ENCODE measurements around the gene ZNF107. TPM values are rescaled to one million over a fixed set of nuclear protein-coding genes. Genes with fewer than 3 reads are reported as not detected.
"Not testable (repeated sequence)": the region's sequence is repeated elsewhere in the genome, so short reads cannot be mapped to it uniquely, and the experiment has no call there.

ZNF107 gene
- total RNA-seq, 1 donor from 2014 or later, result 4.0 TPM

DNA sequence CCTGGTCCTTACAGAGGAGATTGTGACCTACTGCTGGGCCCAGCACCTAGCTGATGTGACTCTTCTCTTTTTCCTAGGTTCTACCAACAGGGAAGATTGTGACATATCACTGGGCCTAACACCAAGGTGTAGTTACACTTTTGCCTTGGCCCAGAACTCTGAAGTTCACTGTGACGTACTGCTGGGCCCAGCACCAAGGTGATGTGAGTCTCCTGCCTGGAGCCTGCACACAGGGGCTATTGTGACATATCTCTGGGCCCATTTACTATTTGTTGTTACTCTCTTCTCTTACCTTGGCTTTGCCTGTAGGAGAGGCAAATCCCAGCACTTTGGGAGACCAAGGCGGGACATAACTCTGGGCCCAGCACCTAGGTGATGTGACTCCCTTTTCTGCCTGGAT, 23.1 kb upstream of the ZNF107 start:
- DNase-seq (ENCODE audit: low spot score), result no peak

DNA sequence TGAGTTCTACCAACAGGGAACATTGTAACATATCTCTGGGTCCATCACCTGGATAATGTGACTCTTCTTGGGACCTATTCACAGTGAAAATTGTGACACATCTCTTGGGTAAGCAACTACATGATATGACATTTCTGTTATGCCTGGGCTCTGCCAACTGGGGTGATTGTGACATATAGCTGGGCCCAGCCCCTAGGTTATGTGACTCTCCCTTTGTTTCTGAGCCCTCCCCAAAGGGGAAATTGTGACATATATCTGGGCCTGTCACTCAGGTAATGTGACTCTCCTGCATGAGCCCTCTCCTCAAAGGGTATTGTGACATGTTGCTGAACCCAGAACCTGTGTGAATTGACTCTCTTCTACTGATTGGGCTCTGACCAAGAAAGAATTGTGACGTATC, 22.4 kb upstream of the ZNF107 start:
- DNase-seq (ENCODE audit: low spot score), result no peak

DNA sequence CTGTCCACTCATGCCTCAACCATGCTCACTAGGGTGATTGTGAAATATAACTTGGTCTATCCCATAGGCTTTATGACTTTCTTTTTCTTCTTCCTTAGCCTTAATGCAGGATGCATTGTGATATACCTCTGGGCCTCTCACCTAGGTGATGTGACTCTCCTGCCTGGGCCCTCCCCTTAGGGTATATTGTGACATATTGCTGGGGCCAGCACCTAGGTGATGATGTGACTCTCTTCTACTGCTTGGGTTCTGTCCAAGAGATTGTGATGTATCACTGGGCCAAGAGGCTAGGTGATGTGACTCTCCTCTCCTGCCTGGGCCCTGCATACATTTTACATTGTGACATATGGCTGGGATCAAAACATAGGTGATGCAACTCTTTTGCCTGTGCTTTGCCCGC, 14.7 kb upstream of the ZNF107 start:
- no peak for DNase-seq (ENCODE audit: low spot score)

DNA sequence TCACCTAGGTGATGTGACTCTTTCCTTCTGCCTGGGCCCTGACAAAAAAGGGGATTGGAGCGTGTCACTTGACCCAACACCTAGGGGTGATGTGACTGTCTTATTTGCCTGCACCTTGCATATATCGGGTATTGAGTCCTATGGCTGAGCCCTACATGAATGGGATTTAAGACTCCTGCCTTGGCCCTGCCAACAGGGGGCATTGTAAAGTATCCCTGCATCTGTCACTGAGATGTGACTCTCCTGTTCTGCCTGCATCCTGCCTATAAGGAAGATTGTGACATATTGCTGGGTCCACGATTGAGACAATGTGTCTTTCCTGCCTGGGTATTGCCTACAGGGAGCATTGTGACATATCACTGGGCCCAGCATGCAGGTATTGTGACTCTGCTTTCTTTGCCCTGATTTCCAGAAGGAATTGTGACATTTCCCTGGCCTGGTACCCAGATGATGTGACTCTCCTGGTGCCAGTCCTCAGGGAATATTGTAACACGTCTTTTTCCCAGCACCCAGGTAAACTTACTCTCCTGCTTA, 14.2 kb upstream of the ZNF107 start:
- DNase-seq (ENCODE audit: low spot score), result no peak

DNA sequence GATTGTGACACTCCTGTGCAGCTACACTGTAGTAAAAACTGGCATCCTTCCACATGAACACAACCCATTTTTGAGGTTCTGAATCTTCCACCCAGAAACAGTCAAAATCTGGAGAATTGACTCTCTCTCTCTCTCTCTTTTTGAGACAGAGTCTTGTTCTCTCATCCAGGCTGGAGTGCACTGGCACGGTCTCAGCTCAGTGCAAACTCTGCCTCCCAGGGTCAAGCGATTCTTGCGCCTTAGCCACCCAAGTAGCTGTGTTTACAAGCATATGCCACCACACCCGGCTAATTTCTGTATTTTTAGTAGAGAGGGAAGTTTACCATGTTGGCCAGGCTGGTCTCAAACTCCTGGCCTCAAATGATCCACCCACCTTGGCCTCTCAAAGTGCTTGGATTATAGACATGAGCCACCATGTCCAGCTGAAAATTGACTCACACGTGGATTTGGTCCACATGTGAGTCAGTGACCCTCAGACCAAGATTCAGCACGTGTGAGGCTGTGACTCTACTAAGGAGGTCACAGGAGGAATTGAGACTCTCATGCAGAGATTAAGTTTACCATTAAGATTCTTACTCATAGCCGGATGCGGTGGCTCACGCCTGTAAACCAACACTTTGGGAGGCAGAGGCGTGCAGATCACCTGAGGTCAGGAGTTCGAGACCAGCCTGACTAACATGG, 12.1 kb upstream of the ZNF107 start:
- DNase-seq (ENCODE audit: low spot score), result no peak

DNA sequence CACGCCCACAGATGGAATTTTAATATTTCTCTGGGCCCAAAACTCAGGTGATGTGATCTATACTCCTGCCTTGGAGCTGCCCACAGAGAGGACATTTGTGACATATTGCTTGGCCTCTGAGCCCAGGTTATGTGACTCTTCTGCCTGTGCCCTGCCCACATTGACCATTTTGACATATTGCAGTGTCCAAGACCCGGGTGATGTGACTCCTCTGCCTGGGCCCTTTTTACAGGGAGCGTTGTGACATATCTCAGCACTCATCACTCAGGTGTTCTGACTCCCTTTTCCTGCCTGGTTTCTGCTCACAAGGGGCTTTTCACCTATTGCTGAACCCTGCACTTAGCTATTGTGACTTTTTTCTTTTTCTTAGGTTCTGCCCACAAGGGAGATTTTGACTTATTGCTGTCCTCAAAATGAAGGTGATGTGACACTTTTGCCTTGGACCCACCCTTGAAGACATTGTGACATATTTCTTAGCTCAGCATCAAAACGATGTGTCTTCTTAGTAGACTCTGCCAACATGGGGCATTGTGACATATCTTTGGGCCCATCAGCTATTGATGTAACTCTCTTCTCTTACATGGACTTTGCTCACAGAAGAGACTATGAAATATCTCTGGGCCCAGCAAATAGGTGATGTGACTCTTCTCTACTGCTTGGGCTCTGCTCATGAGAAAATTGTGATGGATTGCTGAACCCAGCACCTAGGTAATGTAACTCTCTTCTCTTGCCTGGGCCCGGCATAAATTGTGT, 11.0 kb upstream of the ZNF107 start:
- no peak for DNase-seq (ENCODE audit: low spot score)

DNA sequence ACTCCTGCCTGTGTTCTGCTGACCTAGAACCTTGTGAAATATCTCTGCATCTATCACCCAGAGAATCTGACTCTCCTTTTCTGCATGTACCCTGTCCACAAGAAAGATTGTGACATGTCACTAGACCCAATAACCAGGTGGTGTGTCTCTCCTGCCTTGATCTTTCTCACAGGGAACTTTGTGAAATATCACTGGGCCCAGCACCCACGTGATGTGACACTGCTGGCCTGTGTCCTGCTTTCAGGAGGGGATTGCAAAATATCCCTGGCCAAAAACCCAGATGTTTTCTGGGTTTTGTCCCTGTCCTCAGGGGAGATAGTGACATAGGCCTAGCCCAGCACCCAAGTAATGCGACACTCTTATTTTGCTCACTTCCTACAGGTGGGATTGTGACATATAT, 10.1 kb upstream of the ZNF107 start:
- no peak for DNase-seq (ENCODE audit: low spot score)

DNA sequence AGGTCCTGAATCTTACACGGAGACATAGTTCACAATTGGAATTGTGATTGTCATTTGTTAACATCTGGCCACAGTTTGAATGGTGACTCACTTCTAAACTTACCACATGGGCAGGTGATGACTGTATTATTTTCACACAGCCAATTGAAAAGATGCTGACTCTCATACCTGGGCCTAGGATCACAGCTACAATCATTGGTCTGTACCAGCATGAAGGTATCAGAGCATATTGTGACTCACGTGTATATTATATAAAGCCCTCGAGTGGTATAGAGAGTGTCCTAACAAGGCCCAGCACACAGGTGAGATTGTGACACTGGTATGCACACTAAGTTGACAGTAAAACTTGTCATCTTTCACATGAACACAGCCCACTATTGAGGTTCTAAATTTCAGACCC, 9.4 kb upstream of the ZNF107 start:
- DNase-seq (ENCODE audit: low spot score), result no peak

DNA sequence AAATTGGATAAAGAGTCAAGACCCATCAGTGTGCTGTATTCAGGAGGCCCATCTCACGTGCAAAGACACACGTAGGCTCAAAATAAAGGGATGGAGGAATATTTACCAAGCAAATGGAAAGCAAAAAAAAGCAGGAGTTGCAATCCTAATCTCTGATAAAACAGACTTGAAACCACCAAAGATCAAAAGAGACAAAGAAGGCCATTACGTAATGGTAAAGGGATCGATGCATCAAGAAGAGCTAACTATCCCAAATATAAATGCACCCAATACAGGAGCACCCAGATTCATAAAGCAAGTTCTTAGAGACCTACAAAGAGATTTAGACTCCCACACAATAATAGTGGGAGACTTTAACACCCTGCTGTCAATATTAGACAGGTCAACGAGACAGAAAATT, 3.8 kb upstream of the ZNF107 start:
- DNase-seq (ENCODE audit: low spot score), result not testable (repeated sequence)

DNA sequence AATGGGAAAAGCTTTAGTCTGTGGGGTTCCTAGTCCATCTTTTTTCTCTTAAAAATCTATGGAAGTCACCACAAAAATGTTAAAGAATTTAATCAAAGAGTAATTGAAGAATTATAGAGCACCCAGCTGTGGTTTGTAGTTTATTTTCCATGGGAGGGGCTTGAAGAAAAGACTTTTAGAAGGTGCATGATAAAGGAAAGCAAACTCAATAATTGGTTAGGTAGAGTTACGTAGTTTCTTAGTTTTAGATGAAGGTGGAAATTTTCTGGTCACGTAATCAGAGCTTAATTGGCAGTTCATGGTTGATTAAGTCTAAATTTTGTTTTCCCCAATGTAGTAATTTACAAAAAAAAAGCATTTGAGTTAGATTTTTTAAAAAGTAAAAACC, 724 bp downstream of the ZNF107 start:
- no peak for DNase-seq (ENCODE audit: low spot score)

DNA sequence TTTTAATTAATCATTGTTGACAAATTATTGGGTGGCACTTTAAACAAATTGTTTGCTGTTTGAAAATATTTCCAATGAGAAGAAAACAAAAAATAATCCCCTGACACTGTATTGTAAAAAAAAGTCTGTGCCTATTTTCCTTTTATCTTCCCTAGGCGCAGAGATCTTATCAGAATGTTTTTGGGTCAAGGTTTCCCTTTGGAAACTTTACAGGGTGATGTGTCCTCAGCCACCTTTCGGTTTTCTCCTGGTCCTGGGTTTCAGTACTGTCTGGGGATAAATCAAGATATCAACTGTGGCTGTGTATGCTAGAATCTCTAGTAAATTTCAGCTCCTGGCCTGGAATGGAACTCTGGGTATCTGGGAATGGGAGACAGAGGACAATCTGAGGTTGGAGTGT, 1.4 kb downstream of the ZNF107 start:
- DNase-seq (ENCODE audit: low spot score), result no peak

DNA sequence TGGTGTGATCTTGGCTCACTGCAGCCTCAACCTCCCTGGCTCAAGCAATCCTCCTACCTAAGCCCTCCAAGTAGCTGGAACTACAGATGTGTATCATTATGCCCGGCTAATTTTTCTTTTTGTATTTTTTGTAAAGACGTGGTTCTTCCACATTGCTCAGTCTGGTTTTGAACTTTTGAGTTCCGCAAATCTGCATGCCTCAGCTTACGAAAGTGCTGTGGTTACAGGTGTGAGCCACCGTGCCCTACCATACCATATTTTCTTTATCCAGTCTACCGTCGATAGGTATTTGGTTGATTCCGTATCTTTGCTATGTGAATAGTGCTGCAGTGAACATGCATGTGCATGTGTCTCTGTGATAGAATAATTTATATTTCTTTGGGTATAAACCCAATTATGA, 6.5 kb downstream of the ZNF107 start:
- DNase-seq (ENCODE audit: low spot score), result no peak

DNA sequence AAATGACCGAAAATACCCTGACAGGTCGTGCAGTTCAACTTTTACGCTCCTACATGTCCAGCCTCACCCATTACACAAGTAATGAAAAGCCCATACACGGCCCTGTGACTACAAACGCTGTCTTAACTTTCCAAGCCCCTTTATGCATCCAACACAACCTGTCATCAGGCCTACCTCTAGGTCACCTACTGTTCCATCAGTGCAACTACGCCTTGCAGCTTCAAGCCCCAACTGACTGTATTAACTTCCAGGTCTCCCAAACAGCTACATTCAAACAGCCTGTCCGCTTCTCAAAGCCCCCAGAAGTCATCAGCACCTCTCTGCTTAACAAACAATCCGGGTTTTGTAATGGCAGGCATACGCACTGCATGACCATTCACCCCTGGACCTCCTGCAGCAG, 19.2 kb downstream of the ZNF107 start:
- no peak for DNase-seq (ENCODE audit: low spot score)

DNA sequence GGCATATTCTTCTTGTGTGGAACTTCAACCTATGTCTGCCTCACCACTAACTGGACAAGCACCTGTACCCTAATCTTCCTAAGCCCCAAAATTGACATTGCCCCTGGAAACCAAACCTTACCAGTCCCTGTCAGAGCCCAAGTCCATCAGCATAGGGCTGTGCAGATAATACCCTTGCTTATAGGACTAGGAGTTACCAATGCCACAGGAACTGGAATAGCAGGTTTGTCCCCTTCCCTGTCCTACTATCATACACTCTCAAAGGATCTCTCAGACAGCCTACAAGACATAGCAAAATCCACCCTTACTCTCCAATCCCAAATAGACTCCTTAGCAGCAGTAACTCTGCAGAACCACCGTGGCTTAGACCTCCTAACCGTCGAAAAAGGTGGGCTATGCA, 19.8 kb downstream of the ZNF107 start:
- DNase-seq (ENCODE audit: low spot score), result no peak

DNA sequence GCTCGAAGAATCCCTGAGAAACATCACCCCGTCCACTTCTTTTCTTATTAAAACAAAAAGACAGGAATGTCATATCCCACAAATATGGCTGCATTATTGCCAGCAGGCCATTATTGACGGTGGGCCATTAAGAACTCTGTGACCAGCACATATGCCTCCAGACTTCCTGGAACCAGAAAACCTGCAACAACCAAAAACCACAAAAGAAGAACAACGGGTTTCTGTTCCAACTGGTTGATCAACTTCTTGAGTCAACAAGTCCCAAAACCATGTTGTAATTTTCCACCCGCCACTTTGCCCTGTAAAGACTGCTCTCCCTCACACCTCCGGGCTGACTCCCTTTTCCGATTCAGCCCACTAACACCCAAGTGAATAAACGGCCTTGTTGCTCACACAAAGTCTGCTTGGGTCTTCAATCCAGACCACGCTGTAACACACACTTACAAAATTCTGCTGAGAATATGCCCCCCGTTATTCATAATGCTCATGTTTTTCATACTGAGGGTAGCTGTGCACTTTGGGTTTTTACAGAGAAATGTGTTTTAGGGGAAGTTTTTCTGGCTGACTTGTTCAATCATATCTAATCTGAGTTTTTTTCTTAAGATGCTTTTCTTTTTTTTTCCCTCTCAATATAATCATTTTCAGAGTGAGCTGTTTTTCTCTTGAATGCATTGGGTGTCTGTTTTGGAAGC, 20.7 kb downstream of the ZNF107 start:
- DNase-seq (ENCODE audit: low spot score), result no peak

DNA sequence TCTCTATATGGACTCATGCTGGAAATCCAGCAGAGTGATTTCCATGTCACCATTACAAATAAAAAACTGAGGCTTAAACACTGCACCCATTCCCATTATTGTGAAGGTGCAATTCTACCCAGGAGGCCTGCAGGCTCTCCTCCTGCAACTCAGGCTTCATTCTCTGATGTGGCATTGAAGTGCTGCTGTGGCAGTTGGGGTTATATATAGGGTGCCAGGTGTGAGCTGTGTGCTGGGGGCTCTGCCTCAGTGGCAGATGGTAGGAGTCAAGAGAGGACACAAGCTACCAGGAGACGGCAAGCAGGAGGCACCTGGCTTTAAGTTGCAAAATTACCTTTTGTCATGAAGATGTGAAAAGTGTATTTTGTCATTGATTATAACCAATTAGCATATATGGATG, 21.3 kb downstream of the ZNF107 start:
- no peak for DNase-seq (ENCODE audit: low spot score)

DNA sequence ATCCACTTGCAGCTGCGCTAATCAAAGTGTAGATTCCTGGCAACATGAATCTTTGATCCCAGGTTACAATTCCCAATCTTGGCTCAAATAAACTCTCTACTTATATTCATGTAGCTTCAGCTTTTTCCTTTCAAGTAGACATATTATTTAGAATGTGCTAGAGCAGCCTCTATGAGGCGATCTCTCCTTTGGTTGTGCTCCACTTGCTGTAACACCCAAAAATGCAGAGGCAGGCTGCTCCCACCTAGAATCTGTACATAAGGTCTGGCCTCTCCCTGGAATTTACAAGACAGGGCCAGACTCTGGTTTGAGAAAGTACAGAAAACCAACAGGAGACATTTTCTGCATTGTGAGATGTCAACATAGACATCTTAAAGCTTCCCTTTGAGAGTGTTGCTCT, 23.1 kb downstream of the ZNF107 start:
- no peak for DNase-seq (ENCODE audit: low spot score)

DNA sequence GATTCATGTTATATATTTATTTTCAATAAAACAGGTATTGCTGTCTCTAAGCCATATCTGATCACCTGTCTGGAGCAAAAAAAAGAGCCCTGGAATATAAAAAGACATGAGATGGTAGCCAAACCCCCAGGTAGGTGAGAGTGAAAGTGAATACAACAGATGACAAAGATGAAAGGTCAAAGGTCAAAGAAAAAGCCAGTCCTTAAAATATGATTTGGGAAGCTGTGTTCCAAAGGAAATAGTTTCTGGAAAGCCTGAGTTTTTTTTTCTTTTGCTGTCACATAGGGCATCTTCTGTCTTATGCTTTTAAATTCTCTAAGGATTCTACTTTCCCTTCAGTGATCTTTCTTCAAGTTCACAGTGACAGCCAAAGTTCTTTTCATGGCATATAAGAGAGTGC, 25.9 kb downstream of the ZNF107 start:
- DNase-seq (ENCODE audit: low spot score), result no peak

DNA sequence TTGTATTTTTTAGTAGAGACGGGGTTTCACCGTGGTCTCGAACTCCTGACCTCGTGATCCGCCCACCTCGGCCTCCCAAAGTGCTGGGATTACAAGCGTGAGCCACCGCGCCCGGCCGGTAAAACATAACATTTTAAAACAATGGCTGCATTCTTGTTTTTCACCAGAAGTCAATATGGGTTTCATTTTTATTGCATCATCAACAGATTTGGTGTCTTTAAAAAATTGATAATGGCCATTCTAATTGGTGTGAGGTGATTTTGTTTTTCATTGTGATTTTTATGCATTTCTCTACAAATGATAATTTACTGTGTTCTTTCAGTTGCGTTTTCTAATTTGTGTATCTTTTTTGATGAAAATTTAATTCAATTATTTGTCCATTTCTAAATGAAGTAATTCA, 31.9 kb downstream of the ZNF107 start:
- DNase-seq (ENCODE audit: low spot score), result not testable (repeated sequence)

DNA sequence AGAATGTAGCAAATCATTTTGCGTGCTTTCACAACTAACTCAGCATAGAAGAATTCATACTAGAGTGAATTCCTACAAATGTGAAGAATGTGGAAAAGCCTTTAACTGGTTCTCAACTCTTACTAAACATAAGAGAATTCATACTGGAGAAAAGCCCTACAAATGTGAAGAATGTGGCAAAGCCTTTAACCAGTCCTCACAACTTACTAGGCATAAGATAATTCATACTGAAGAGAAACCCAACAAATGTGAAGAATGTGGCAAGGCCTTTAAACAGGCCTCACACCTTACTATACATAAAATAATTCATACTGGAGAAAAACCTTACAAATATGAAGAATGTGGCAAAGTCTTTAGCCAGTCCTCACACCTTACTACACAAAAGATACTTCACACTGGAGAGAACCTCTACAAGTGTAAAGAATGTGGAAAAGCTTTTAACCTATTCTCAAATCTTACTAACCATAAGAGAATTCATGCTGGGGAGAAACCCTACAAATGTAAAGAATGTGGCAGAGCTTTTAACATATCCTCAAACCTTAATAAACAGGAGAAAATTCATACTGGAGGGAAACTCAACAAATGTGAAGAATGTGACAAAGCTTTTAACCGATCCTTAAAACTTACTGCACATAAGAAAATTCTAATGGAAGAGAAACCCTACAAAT, 40.8 kb downstream of the ZNF107 start:
- DNase-seq (ENCODE audit: low spot score), result no peak

DNA sequence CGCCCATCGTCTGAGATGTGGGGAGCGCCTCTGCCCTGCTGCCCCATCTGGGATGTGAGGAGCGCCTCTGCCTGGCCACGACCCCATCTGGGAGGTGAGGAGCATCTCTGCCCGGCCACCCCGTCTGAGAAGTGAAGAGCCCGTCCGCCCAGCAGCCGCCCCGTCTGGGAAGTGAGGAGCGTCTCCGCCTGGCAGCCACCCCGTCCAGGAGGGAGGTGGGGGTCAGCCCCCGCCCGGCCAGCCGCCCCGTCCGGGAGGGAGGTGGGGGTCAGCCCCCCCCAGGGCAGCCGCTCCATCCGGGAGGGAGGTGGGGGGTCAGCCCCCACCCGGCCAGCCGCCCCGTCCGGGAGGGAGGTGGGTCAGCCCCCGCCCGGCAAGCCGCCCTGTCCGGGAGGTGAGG, 52.0 kb downstream of the ZNF107 start:
- DNase-seq (ENCODE audit: low spot score), result not testable (repeated sequence)

Data from mesenteric fat pad (tissue), 1 donor.